ENCODE results near the gene OTOGL. TPM values are rescaled to one million over a fixed set of nuclear protein-coding genes. Genes with fewer than 3 reads are reported as not detected.

The OTOGL gene
- total RNA-seq, 1 experiment from 2014 or later: not detected

- Histone ChIP-seq H3K36me3 (ENCODE audit: low read depth) (no peaks in the 10 kb centered on the region), H3K9me3 (ENCODE audit: insufficient read depth, low read depth) (no peaks in the 10 kb centered on the region), H3K4me3 (no peak overlapping the region), H3K79me2 (ENCODE audit: low read depth) (no peaks in the 10 kb centered on the region), H3K27me3 (ENCODE audit: insufficient read depth, low read depth) (no peaks in the 10 kb centered on the region), H3K9me2 (ENCODE audit: insufficient read depth) (no peaks in the 10 kb centered on the region), H2AFZ (no peak overlapping the region), H3K4me2 (no peak overlapping the region), H3F3A (ENCODE audit: insufficient read depth, low read depth) (no peaks in the 10 kb centered on the region), H3K27ac (no peak overlapping the region), H3K4me1 (replicated peaks; ENCODE audit: insufficient read depth) (no peaks in the 10 kb centered on the region), H4K20me1 (ENCODE audit: insufficient read depth) (no peaks in the 10 kb centered on the region)
- BruUV-seq (replicated peaks): no TSS peak
- intact Hi-C loops (cut with micrococcal nuclease; ENCODE audit: unreplicated experiment): loop anchor here (2.0 to 10.0 kb wide), 5 partner anchors 219 to 844 kb away; no protein-coding TSS in a partner anchor
- DNase-seq: no peak
- ChIA-PET CTCF (interaction anchor here (0.5 kb wide), 1 partner anchor 1205 kb away, joined by 4 read pairs; no protein-coding TSS in a partner anchor), POLR2A (ENCODE audit: unreplicated experiment) (no interaction called here)
- TF ChIP-seq EZH2 (IDR thresholded peaks at IDR 0.05; ENCODE audit: low read depth): no peak
- TF ChIP-seq CTCF (conservative IDR thresholded peaks at IDR 0.05): no peak
These were observed 314.1 kb downstream of the OTOGL start for GRCh38 chr12:80413462-80413861.

- TF ChIP-seq EZH2 (IDR thresholded peaks at IDR 0.05; ENCODE audit: low read depth) (no peak), CTCF (conservative IDR thresholded peaks at IDR 0.05) (no peak)
- no TSS peak for BruUV-seq (replicated peaks)
- POLR2A ChIA-PET (ENCODE audit: unreplicated experiment): no interaction called here
These were observed 316.1 kb downstream of the OTOGL start for GRCh38 chr12:80415466-80415865.

GRCh38 chr12:80419644-80420043 lies 320.3 kb downstream of the OTOGL start:
- no peaks in the 10 kb centered on the region for H3K36me3 ChIP-seq (ENCODE audit: low read depth)
- no peak for DNase-seq
- no peak overlapping the region for H3K27ac ChIP-seq
- ChIA-PET CTCF (no interaction called here), POLR2A (ENCODE audit: unreplicated experiment) (no interaction called here)
- TF ChIP-seq EZH2 (IDR thresholded peaks at IDR 0.05; ENCODE audit: low read depth) (no peak), CTCF (conservative IDR thresholded peaks at IDR 0.05) (no peak)
- no peaks in the 10 kb centered on the region for H3K27me3 ChIP-seq (ENCODE audit: insufficient read depth, low read depth)
- no peaks in the 10 kb centered on the region for H3K4me1 ChIP-seq (replicated peaks; ENCODE audit: insufficient read depth)
- no peak overlapping the region for H3K4me2 ChIP-seq
- H3K9me3 ChIP-seq (ENCODE audit: insufficient read depth, low read depth): no peaks in the 10 kb centered on the region
- H3K9me2 ChIP-seq (ENCODE audit: insufficient read depth): no peaks in the 10 kb centered on the region
- H3F3A ChIP-seq (ENCODE audit: insufficient read depth, low read depth): no peaks in the 10 kb centered on the region
- H3K79me2 ChIP-seq (ENCODE audit: low read depth): no peaks in the 10 kb centered on the region
- no peaks in the 10 kb centered on the region for H4K20me1 ChIP-seq (ENCODE audit: insufficient read depth)
- intact Hi-C loops (cut with micrococcal nuclease; ENCODE audit: unreplicated experiment): loop anchor here (10.0 kb wide), 2 partner anchors 225 to 705 kb away; no protein-coding TSS in a partner anchor
- no TSS peak for BruUV-seq (replicated peaks)
- no peak overlapping the region for H2AFZ ChIP-seq
- H3K4me3 ChIP-seq: no peak overlapping the region

More at GRCh38 chr12:80415466-80415865, 316.1 kb downstream of the OTOGL start:
- H3K9me3 ChIP-seq (ENCODE audit: insufficient read depth, low read depth): no peaks in the 10 kb centered on the region
- intact Hi-C loops (cut with micrococcal nuclease; ENCODE audit: unreplicated experiment): loop anchor here (10.0 kb wide), 2 partner anchors 221 to 709 kb away; no protein-coding TSS in a partner anchor
- H3K27ac ChIP-seq: no peak overlapping the region
- H3K4me3 ChIP-seq: no peak overlapping the region
- H3K4me2 ChIP-seq: no peak overlapping the region
- no peaks in the 10 kb centered on the region for H3K27me3 ChIP-seq (ENCODE audit: insufficient read depth, low read depth)
- H3K79me2 ChIP-seq (ENCODE audit: low read depth): no peaks in the 10 kb centered on the region
- DNase-seq: no peak
- H3K9me2 ChIP-seq (ENCODE audit: insufficient read depth): no peaks in the 10 kb centered on the region
- no peaks in the 10 kb centered on the region for H3F3A ChIP-seq (ENCODE audit: insufficient read depth, low read depth)
- H3K36me3 ChIP-seq (ENCODE audit: low read depth): no peaks in the 10 kb centered on the region
- CTCF ChIA-PET: no interaction called here
- H4K20me1 ChIP-seq (ENCODE audit: insufficient read depth): no peaks in the 10 kb centered on the region
- H3K4me1 ChIP-seq (replicated peaks; ENCODE audit: insufficient read depth): no peaks in the 10 kb centered on the region
- no peak overlapping the region for H2AFZ ChIP-seq
